ENCODE measurements around the gene SDHAF1. TPM values are rescaled to one million over a fixed set of nuclear protein-coding genes. Genes with fewer than 3 reads are reported as not detected.
"Not testable (repeated sequence)": the region's sequence is repeated elsewhere in the genome, so short reads cannot be mapped to it uniquely, and the experiment has no call there.

The SDHAF1 gene
- polyA plus RNA-seq (2013, experiment 1 of 2): 14.2 TPM
- 13.7 TPM for polyA plus RNA-seq (2013, experiment 2 of 2)

- WGBS, 2 experiments (ENCODE audit: insufficient coverage in 2 of 2): 0 to 1% methylated on average over 84 to 94 of the region's 97 CpGs
- H3K27ac ChIP-seq (ENCODE audit: low read depth, low read length, severe bottlenecking): peak within 1 kb of the TSS; percentile 41
Measured at GRCh38 chr19:35995048-35995993, at the start of gene SDHAF1. Gene SDHAF1, plus strand, starts transcription at chr19:35995188. Its CDS starts 87 bp downstream, at chr19:35995275.

GRCh38 chr19:35946203-35946602 lies 48.8 kb upstream of the SDHAF1 start:
- WGBS, 2 experiments (ENCODE audit: insufficient coverage in 2 of 2): 83 to 100% methylated on average over 1 to 2 of the region's 4 CpGs

More at GRCh38 chr19:35995048-35995993, at the start of gene SDHAF1:
- H3K4me1 ChIP-seq (ENCODE audit: control insufficient read depth, insufficient read depth, low read length, poor library complexity, severe bottlenecking): peaks cover 3% of the 10 kb centered on the region
- no peaks in the 10 kb centered on the region for H3K9me3 ChIP-seq (ENCODE audit: control insufficient read depth, low read length)
- H3K4me3 ChIP-seq (ENCODE audit: extremely low read depth, insufficient read depth, low read length, poor library complexity, severe bottlenecking): peak within 1 kb of the TSS; percentile 83
- H3K36me3 ChIP-seq (ENCODE audit: control insufficient read depth, insufficient read depth, low read length): peaks cover 8% of the 10 kb centered on the region

GRCh38 chr19:35949131-35949530 lies 45.9 kb upstream of the SDHAF1 start:
- no peak overlapping the region for H3K27ac ChIP-seq (ENCODE audit: low read depth, low read length, severe bottlenecking)
- WGBS, 2 experiments (ENCODE audit: insufficient coverage in 2 of 2): 17 to 33% methylated on average over 1 of the region's 2 CpGs
- H3K9me3 ChIP-seq (ENCODE audit: control insufficient read depth, low read length): no peaks in the 10 kb centered on the region
- H3K4me1 ChIP-seq (ENCODE audit: control insufficient read depth, insufficient read depth, low read length, poor library complexity, severe bottlenecking): no peaks in the 10 kb centered on the region
- H3K4me3 ChIP-seq (ENCODE audit: extremely low read depth, insufficient read depth, low read length, poor library complexity, severe bottlenecking): no peak overlapping the region
- no peaks in the 10 kb centered on the region for H3K36me3 ChIP-seq (ENCODE audit: control insufficient read depth, insufficient read depth, low read length)

More at GRCh38 chr19:35946203-35946602, 48.8 kb upstream of the SDHAF1 start:
- no peak overlapping the region for H3K27ac ChIP-seq (ENCODE audit: low read depth, low read length, severe bottlenecking)
- no peaks in the 10 kb centered on the region for H3K9me3 ChIP-seq (ENCODE audit: control insufficient read depth, low read length)
- peaks cover 7% of the 10 kb centered on the region for H3K36me3 ChIP-seq (ENCODE audit: control insufficient read depth, insufficient read depth, low read length)
- H3K4me3 ChIP-seq (ENCODE audit: extremely low read depth, insufficient read depth, low read length, poor library complexity, severe bottlenecking): no peak overlapping the region
- H3K4me1 ChIP-seq (ENCODE audit: control insufficient read depth, insufficient read depth, low read length, poor library complexity, severe bottlenecking): no peaks in the 10 kb centered on the region

- Histone ChIP-seq H3K27ac (ENCODE audit: low read depth, low read length, severe bottlenecking) (no peak overlapping the region), H3K36me3 (ENCODE audit: control insufficient read depth, insufficient read depth, low read length) (no peaks in the 10 kb centered on the region), H3K4me1 (ENCODE audit: control insufficient read depth, insufficient read depth, low read length, poor library complexity, severe bottlenecking) (no peaks in the 10 kb centered on the region), H3K9me3 (ENCODE audit: control insufficient read depth, low read length) (no peaks in the 10 kb centered on the region), H3K4me3 (ENCODE audit: extremely low read depth, insufficient read depth, low read length, poor library complexity, severe bottlenecking) (no peak overlapping the region)
- WGBS, 2 experiments (ENCODE audit: insufficient coverage in 2 of 2): 56 to 71% methylated on average over 1 to 2 of the region's 6 CpGs
Measured at GRCh38 chr19:35955881-35956634, 38.9 kb upstream of the SDHAF1 start.

- H3K36me3 ChIP-seq (ENCODE audit: control insufficient read depth, insufficient read depth, low read length); H3K4me1 ChIP-seq (ENCODE audit: control insufficient read depth, insufficient read depth, low read length, poor library complexity, severe bottlenecking); H3K27ac ChIP-seq (ENCODE audit: low read depth, low read length, severe bottlenecking); H3K4me3 ChIP-seq (ENCODE audit: extremely low read depth, insufficient read depth, low read length, poor library complexity, severe bottlenecking); H3K9me3 ChIP-seq (ENCODE audit: control insufficient read depth, low read length): not testable (repeated sequence)
- 88 to 93% methylated on average over 5 to 6 of the region's 8 CpGs for WGBS, 2 experiments (ENCODE audit: insufficient coverage in 2 of 2)
Measured at GRCh38 chr19:35957411-35957810, 37.6 kb upstream of the SDHAF1 start.

- no peak overlapping the region for H3K27ac ChIP-seq (ENCODE audit: low read depth, low read length, severe bottlenecking)
- H3K9me3 ChIP-seq (ENCODE audit: control insufficient read depth, low read length): no peaks in the 10 kb centered on the region
- H3K4me3 ChIP-seq (ENCODE audit: extremely low read depth, insufficient read depth, low read length, poor library complexity, severe bottlenecking): no peak overlapping the region
- no peaks in the 10 kb centered on the region for H3K36me3 ChIP-seq (ENCODE audit: control insufficient read depth, insufficient read depth, low read length)
- whole genome bisulfite sequencing, 2 experiments (ENCODE audit: insufficient coverage in 2 of 2): 45 to 53% methylated on average over 15 of the region's 15 CpGs
- no peaks in the 10 kb centered on the region for H3K4me1 ChIP-seq (ENCODE audit: control insufficient read depth, insufficient read depth, low read length, poor library complexity, severe bottlenecking)
Measured at GRCh38 chr19:35958660-35959039, 36.3 kb upstream of the SDHAF1 start.

GRCh38 chr19:35959040-35959967 lies 35.7 kb upstream of the SDHAF1 start:
- Histone ChIP-seq H3K4me3 (ENCODE audit: extremely low read depth, insufficient read depth, low read length, poor library complexity, severe bottlenecking) (no peak overlapping the region), H3K9me3 (ENCODE audit: control insufficient read depth, low read length) (no peaks in the 10 kb centered on the region), H3K36me3 (ENCODE audit: control insufficient read depth, insufficient read depth, low read length) (no peaks in the 10 kb centered on the region), H3K27ac (ENCODE audit: low read depth, low read length, severe bottlenecking) (no peak overlapping the region), H3K4me1 (ENCODE audit: control insufficient read depth, insufficient read depth, low read length, poor library complexity, severe bottlenecking) (no peaks in the 10 kb centered on the region)
- WGBS, 2 experiments (ENCODE audit: insufficient coverage in 2 of 2): 33% methylated on average over 75 to 90 of the region's 97 CpGs

- no peaks in the 10 kb centered on the region for H3K36me3 ChIP-seq (ENCODE audit: control insufficient read depth, insufficient read depth, low read length)
- no peaks in the 10 kb centered on the region for H3K4me1 ChIP-seq (ENCODE audit: control insufficient read depth, insufficient read depth, low read length, poor library complexity, severe bottlenecking)
- H3K4me3 ChIP-seq (ENCODE audit: extremely low read depth, insufficient read depth, low read length, poor library complexity, severe bottlenecking): no peak overlapping the region
- H3K9me3 ChIP-seq (ENCODE audit: control insufficient read depth, low read length): no peaks in the 10 kb centered on the region
- H3K27ac ChIP-seq (ENCODE audit: low read depth, low read length, severe bottlenecking): no peak overlapping the region
- WGBS, 2 experiments (ENCODE audit: insufficient coverage in 2 of 2): 55 to 72% methylated on average over 9 to 12 of the region's 20 CpGs
Measured at GRCh38 chr19:35959968-35960320, 35.0 kb upstream of the SDHAF1 start.

GRCh38 chr19:35960432-35960972 lies 34.5 kb upstream of the SDHAF1 start:
- H3K27ac ChIP-seq (ENCODE audit: low read depth, low read length, severe bottlenecking): no peak overlapping the region
- H3K36me3 ChIP-seq (ENCODE audit: control insufficient read depth, insufficient read depth, low read length): no peaks in the 10 kb centered on the region
- 87 to 88% methylated on average over 5 to 7 of the region's 7 CpGs for WGBS, 2 experiments (ENCODE audit: insufficient coverage in 2 of 2)
- H3K4me3 ChIP-seq (ENCODE audit: extremely low read depth, insufficient read depth, low read length, poor library complexity, severe bottlenecking): no peak overlapping the region
- no peaks in the 10 kb centered on the region for H3K9me3 ChIP-seq (ENCODE audit: control insufficient read depth, low read length)
- H3K4me1 ChIP-seq (ENCODE audit: control insufficient read depth, insufficient read depth, low read length, poor library complexity, severe bottlenecking): no peaks in the 10 kb centered on the region

- H3K4me3 ChIP-seq (ENCODE audit: extremely low read depth, insufficient read depth, low read length, poor library complexity, severe bottlenecking): no peak overlapping the region
- 5% methylated on average over 4 to 6 of the region's 9 CpGs for WGBS, 2 experiments (ENCODE audit: insufficient coverage in 2 of 2)
- H3K4me1 ChIP-seq (ENCODE audit: control insufficient read depth, insufficient read depth, low read length, poor library complexity, severe bottlenecking): no peaks in the 10 kb centered on the region
- H3K36me3 ChIP-seq (ENCODE audit: control insufficient read depth, insufficient read depth, low read length): no peaks in the 10 kb centered on the region
- H3K9me3 ChIP-seq (ENCODE audit: control insufficient read depth, low read length): no peaks in the 10 kb centered on the region
- H3K27ac ChIP-seq (ENCODE audit: low read depth, low read length, severe bottlenecking): no peak overlapping the region
Measured at GRCh38 chr19:35963514-35963913, 31.5 kb upstream of the SDHAF1 start.
